HPDE6-E6E7 (cell line): Measurements from ENCODE around the gene ARHGAP22.

ENCODE experiments used
- DNase-seq: peaks from one replicate; pipeline ENCODE4 v3.0.0; 2011; ENCODE audit warnings: missing footprints; ENCODE audit errors: extremely low spot score

ARHGAP22 gene

GRCh38 chr10:48511875-48512231 is 93.0 kb downstream of the ARHGAP22 start:
- DNase-seq, result no peak

GRCh38 chr10:48511066-48511874 is 93.6 kb downstream of the ARHGAP22 start:
- DNase-seq, result no peak

- peak; percentile 25 for DNase-seq
Measured at GRCh38 chr10:48509974-48510692, 94.7 kb downstream of the ARHGAP22 start.

GRCh38 chr10:48508791-48509772 is 95.8 kb downstream of the ARHGAP22 start:
- DNase-seq, result no peak

- DNase-seq, result no peak
Measured at GRCh38 chr10:48507933-48508790, 96.7 kb downstream of the ARHGAP22 start.

GRCh38 chr10:48507494-48507893 is 97.4 kb downstream of the ARHGAP22 start:
- DNase-seq, result no peak

GRCh38 chr10:48506147-48506917 is 98.5 kb downstream of the ARHGAP22 start:
- peak; percentile 26 for DNase-seq

- no peak for DNase-seq
Measured at GRCh38 chr10:48505394-48506112, 99.3 kb downstream of the ARHGAP22 start.

GRCh38 chr10:48504141-48504885 is 100.6 kb downstream of the ARHGAP22 start:
- no peak for DNase-seq

GRCh38 chr10:48503293-48503911 is 101.5 kb downstream of the ARHGAP22 start:
- DNase-seq, result no peak

GRCh38 chr10:48502791-48503190 is 102.1 kb downstream of the ARHGAP22 start:
- no peak for DNase-seq

- DNase-seq, result no peak
Measured at GRCh38 chr10:48501787-48502771, 102.8 kb downstream of the ARHGAP22 start.

- DNase-seq, result no peak
Measured at GRCh38 chr10:48501226-48501625, 103.6 kb downstream of the ARHGAP22 start.

- no peak for DNase-seq
Measured at GRCh38 chr10:48500771-48501170, 104.1 kb downstream of the ARHGAP22 start.

GRCh38 chr10:48498940-48499510 is 105.8 kb downstream of the ARHGAP22 start:
- DNase-seq, result no peak
